Prostate gland (tissue), 2 donors: ENCODE data around the gene TRPC5OS. TPM values are rescaled to one million over a fixed set of nuclear protein-coding genes. Genes with fewer than 3 reads are reported as not detected.

Source experiments
- DNase-seq: peaks from one replicate; pipeline ENCODE4 v3.0.0-alpha.2; 2019; ENCODE audit warnings: low spot score
- H3K27ac ChIP-seq, 2 donors: fragments of 200-600 bp; sonication (generic); 2 replicates each; pipeline ENCODE4 v1.5.1; 2017 to 2019
- H3K27me3 ChIP-seq: fragments of 200-600 bp; sonication (generic); replicated peaks from 2 replicates; pipeline ENCODE4 v1.5.1; 2019; ENCODE audit not compliant: insufficient read depth
- H3K36me3 ChIP-seq, 2 donors: fragments of 200-600 bp; sonication (generic); 1 replicate in 1 of 2; 2 replicates in 1 of 2; pipeline versions ENCODE4 v1.5.1 to v1.8.1; 2017 to 2019
- H3K4me1 ChIP-seq: fragments of 200-600 bp; sonication (generic); replicated peaks from 2 replicates; pipeline ENCODE4 v1.5.1; 2019
- H3K4me3 ChIP-seq, 2 donors: fragments of 200-600 bp; sonication (generic); 2 replicates each; pipeline ENCODE4 v1.5.1; 2017 to 2019
- H3K9me3 ChIP-seq: fragments of 200-600 bp; sonication (generic); 2 replicates; pipeline ENCODE4 v1.5.1; 2017
- POLR2A ChIP-seq: fragments of 450-650 bp; IDR thresholded peaks from one replicate; pipeline ENCODE4 v1.6.1; 2016; ENCODE audit warnings: antibody characterized with exemption, mild to moderate bottlenecking
- POLR2AphosphoS5 ChIP-seq: sonication (generic); formaldehyde crosslinking; IDR thresholded peaks from one replicate; pipeline ENCODE4 v1.6.1; 2017; ENCODE audit warnings: antibody characterized with exemption
- WGBS: methylation state at CpG from one replicate; pipeline ENCODE4 v1.1.5; 2018; 5-methylcytosine and 5-hydroxymethylcytosine counted together
- intact Hi-C: fragments of 100-400 bp; cut with DNase I; formaldehyde crosslinking; loops from one replicate; pipeline ENCODE4 v1.14.2; 2022
- total RNA-seq, 2 donors: library from RNA; depleted of rRNA; stranded (reverse); fragments of >200 nt; gene quantifications; one replicate each; pipeline ENCODE4 v1.1.0, GENCODE V29; 2016
- TF ChIP-seq, protein P1 (sequence below), 4 experiments: fragments of 200-600 bp in 2 of 4; fragments of 450-650 bp in 2 of 4; sonication (generic) in 2 of 4; IDR thresholded peaks; 1 replicate in 3 of 4; 2 replicates in 1 of 4; pipeline ENCODE4 v1.5.1; 2016 to 2019; ENCODE audit warnings: antibody characterized with exemption in 4 of 4, mild to moderate bottlenecking in 2 of 4, moderate library complexity in 2 of 4

The TRPC5OS gene
- total RNA-seq, 2 donors from 2014 or later, result 107 TPM; not detected in 1

- H3K4me1 ChIP-seq, result no peaks in the 10 kb centered on the region
- intact Hi-C loops, result no loop called here
- no peaks in the 10 kb centered on the region for H3K36me3 ChIP-seq
- no peaks in the 10 kb centered on the region for H3K27me3 ChIP-seq
- DNase-seq, result no peak
- WGBS, result 58% methylated on average over 5 of the region's 5 CpGs
- no peak overlapping the region for H3K4me3 ChIP-seq
- TF ChIP-seq, protein P1, sequence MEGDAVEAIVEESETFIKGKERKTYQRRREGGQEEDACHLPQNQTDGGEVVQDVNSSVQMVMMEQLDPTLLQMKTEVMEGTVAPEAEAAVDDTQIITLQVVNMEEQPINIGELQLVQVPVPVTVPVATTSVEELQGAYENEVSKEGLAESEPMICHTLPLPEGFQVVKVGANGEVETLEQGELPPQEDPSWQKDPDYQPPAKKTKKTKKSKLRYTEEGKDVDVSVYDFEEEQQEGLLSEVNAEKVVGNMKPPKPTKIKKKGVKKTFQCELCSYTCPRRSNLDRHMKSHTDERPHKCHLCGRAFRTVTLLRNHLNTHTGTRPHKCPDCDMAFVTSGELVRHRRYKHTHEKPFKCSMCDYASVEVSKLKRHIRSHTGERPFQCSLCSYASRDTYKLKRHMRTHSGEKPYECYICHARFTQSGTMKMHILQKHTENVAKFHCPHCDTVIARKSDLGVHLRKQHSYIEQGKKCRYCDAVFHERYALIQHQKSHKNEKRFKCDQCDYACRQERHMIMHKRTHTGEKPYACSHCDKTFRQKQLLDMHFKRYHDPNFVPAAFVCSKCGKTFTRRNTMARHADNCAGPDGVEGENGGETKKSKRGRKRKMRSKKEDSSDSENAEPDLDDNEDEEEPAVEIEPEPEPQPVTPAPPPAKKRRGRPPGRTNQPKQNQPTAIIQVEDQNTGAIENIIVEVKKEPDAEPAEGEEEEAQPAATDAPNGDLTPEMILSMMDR (IDR thresholded peaks at IDR 0.05), result no peak
- no peak for TF ChIP-seq POLR2AphosphoS5
- no peak for TF ChIP-seq POLR2A
- no peak overlapping the region for H3K27ac ChIP-seq
- no peaks in the 10 kb centered on the region for H3K9me3 ChIP-seq
Observed at GRCh38 chrX:111861605-111862004, 14.4 kb upstream of the TRPC5OS start.

DNA sequence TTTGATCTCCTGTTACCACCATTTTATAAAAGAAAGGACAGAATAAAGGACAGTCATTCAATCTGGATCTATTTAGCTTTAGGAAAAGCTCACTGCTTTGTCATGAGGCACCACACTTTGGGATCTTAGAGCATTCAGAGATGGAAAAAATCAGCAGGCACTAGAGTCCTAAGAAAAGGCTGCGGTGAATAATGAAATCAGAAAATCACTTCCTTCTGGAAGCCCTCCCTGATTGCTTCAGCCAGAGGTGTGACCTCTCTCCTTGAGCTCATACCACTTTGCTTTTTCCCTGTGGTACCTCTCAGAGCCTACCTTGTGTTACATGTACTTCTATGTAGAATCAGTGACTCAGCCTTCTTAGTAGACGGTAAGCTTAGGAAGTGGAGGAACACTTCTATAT, 8.7 kb upstream of the TRPC5OS start:
- H3K9me3 ChIP-seq, result no peaks in the 10 kb centered on the region
- no peak overlapping the region for H3K4me3 ChIP-seq
- no peak for DNase-seq
- WGBS, result 88% methylated on average over 2 of the region's 2 CpGs
- no peak for TF ChIP-seq POLR2AphosphoS5
- TF ChIP-seq POLR2A, result no peak
- TF ChIP-seq, protein P1 (IDR thresholded peaks at IDR 0.05), result no peak
- H3K4me1 ChIP-seq, result no peaks in the 10 kb centered on the region
- H3K27me3 ChIP-seq, result no peaks in the 10 kb centered on the region
- H3K36me3 ChIP-seq, result no peaks in the 10 kb centered on the region
- intact Hi-C loops, result loop anchor here (5.0 kb wide), 1 partner anchor 775 kb away; no protein-coding TSS in a partner anchor
- no peak overlapping the region for H3K27ac ChIP-seq

- DNase-seq, result no peak
- no peaks in the 10 kb centered on the region for H3K36me3 ChIP-seq
- H3K9me3 ChIP-seq, result no peaks in the 10 kb centered on the region
- H3K4me3 ChIP-seq, result no peak overlapping the region
- H3K27me3 ChIP-seq, result no peaks in the 10 kb centered on the region
- no peaks in the 10 kb centered on the region for H3K4me1 ChIP-seq
- intact Hi-C loops, result loop anchor here (5.0 kb wide), 1 partner anchor 773 kb away; no protein-coding TSS in a partner anchor
- 33% methylated on average over 5 of the region's 5 CpGs for WGBS
- no peak for TF ChIP-seq POLR2A
- TF ChIP-seq POLR2AphosphoS5, result no peak
- TF ChIP-seq, protein P1 (IDR thresholded peaks at IDR 0.05), result no peak
- no peak overlapping the region for H3K27ac ChIP-seq
Observed at GRCh38 chrX:111868726-111869638, 7.0 kb upstream of the TRPC5OS start.

GRCh38 chrX:111869639-111870034, 6.3 kb upstream of the TRPC5OS start:
- WGBS, result 31% methylated on average over 1 of the region's 1 CpG
- Histone ChIP-seq H3K4me1 (no peaks in the 10 kb centered on the region), H3K27me3 (no peaks in the 10 kb centered on the region), H3K9me3 (no peaks in the 10 kb centered on the region), H3K27ac (no peak overlapping the region), H3K4me3 (no peak overlapping the region), H3K36me3 (no peaks in the 10 kb centered on the region)
- peak; percentile 17 for DNase-seq
- intact Hi-C loops, result loop anchor here (5.0 kb wide), 1 partner anchor 773 kb away; no protein-coding TSS in a partner anchor
- TF ChIP-seq POLR2A, result no peak
- TF ChIP-seq, protein P1 (IDR thresholded peaks at IDR 0.05), result peak; percentile 19 to 61 (median 52)

DNA sequence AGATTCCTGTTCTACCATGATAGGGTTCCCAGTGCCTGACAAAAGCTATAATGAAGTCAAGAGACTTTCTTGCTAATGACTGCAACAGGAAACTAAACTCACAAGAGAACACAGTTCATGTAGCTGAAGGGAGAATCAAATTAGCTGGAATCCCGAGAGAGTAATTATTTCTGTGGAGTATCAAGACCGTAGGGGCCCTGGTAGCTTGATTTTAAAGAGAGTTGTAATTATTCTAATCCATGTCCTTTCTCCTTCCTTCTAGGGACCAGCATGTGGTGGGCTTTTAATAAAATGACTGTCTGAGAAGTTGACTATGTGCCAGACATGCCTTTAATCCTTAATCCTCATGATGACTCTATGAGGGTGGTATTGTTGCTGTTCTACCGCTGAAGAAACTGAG, 1.7 kb upstream of the TRPC5OS start:
- Histone ChIP-seq H3K9me3 (no peaks in the 10 kb centered on the region), H3K4me1 (no peaks in the 10 kb centered on the region), H3K27ac (no peak overlapping the region), H3K4me3 (no peak overlapping the region), H3K27me3 (no peaks in the 10 kb centered on the region), H3K36me3 (no peaks in the 10 kb centered on the region)
- intact Hi-C loops, result no loop called here
- DNase-seq, result no peak
- TF ChIP-seq POLR2A (no peak), POLR2AphosphoS5 (no peak)
- TF ChIP-seq, protein P1 (IDR thresholded peaks at IDR 0.05), result no peak
- 89% methylated on average over 3 of the region's 3 CpGs for WGBS
